ENCODE measurements around the gene NNMT.

NNMT gene

DNA sequence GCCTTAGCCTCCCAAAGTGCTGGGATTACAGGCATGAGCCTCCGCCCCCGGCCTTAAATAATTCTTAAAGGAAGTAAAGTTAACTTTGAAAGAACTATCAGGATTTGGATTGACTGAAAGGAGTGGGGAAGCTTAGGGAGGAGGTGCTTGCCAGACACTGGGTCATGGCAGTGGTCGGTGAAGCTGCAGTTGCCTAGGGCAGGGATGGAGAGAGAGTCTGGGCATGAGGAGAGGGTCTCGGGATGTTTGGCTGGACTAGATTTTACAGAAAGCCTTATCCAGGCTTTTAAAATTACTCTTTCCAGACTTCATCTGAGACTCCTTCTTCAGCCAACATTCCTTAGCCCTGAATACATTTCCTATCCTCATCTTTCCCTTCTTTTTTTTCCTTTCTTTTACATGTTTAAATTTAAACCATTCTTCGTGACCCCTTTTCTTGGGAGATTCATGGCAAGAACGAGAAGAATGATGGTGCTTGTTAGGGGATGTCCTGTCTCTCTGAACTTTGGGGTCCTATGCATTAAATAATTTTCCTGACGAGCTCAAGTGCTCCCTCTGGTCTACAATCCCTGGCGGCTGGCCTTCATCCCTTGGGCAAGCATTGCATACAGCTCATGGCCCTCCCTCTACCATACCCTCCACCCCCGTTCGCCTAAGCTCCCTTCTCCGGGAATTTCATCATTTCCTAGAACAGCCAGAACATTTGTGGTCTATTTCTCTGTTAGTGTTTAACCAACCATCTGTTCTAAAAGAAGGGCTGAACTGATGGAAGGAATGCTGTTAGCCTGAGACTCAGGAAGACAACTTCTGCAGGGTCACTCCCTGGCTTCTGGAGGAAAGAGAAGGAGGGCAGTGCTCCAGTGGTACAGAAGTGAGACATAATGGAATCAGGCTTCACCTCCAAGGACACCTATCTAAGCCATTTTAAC is at the start of gene NNMT:
NNMT (plus strand) TSS at position 724 of the 929 bp plus-strand sequence; CDS start at position 882, 158 bp downstream.
- DNase-seq (ENCODE audit: low read depth in 2 of 2), result no peak

DNA sequence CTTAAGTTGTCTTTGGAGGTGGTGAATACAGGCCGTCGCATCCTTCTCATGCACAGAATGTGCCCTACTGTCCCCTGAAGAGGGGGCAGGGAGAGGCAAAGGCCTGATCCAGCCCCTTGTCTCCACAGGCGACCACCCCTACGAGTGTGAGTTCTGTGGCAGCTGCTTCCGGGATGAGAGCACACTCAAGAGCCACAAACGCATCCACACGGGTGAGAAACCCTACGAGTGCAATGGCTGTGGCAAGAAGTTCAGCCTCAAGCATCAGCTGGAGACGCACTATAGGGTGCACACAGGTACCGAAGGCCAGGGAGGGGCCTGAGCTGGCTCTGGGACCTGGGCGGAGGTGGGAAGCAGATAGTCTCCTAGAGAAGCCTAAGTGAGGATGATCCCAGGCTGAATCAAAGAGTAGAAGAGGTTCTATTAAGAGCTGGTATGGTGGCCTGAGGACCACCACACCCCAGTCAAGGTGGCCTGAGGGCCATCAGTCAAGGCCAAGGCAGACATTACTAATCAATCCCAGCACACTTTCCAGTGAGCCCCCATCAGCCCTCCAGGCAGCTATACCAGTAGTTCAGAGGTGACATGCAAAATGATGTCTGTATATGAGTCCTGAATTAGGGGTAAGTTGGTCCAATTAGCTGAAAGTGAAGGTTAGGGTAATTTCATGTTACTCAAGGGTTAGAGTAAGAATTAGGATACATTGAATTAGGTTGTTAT is 49.0 kb upstream of the NNMT start:
- DNase-seq (ENCODE audit: low read depth in 2 of 2), result no peak

DNA sequence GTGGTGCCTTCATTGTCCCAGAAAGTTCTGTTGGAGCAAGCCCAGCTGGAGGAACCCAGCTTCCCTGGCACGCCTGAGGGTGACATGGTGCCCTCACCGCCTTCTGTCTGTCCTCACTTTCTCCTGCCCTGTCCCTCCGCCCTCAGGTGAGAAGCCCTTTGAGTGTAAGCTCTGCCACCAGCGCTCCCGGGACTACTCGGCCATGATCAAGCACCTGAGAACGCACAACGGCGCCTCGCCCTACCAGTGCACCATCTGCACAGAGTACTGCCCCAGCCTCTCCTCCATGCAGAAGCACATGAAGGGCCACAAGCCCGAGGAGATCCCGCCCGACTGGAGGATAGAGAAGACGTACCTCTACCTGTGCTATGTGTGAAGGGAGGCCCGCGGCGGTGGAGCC is 46.0 kb upstream of the NNMT start:
- DNase-seq (ENCODE audit: low read depth in 2 of 2), result no peak

DNA sequence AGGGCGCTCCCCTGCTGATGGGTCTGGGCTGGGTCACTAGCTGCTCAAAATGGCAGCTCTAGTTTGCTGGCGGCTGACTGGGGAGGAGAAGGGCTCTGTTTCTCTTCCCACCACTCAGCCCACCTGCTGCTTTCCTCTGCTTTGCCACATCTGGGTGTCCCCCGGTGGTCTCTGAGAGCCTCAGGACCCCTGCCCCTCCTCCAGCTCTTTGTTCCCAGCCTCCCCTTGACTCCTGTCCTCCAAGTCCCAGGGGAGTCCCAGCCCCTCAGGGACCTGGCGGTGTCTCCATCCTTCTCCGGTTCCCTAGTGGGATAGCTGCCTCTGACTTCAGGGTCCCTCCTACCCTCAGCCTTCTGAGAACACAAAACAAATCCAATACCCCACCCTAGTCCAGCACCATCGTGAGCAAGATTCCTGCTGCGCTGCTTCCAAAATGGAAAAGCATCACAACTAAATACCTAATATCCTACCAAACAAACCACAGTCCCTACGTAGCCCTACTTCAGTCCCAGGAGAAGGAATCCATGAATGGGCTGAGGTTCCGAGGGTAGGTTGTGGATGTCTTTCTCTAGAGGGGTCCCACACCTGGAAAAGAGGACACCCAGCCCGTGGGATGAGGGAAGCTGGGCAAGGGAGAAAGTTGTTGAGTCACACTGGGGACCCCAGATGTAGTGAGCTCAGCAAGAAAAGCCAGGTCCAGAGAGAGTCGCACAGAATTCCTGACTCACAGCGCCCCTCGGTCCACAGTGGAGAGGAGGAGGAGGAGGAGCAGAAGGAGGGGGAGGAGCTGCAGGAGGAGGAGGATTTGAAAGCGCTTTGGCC is 45.0 kb upstream of the NNMT start:
- no peak for DNase-seq (ENCODE audit: low read depth in 2 of 2)

DNA sequence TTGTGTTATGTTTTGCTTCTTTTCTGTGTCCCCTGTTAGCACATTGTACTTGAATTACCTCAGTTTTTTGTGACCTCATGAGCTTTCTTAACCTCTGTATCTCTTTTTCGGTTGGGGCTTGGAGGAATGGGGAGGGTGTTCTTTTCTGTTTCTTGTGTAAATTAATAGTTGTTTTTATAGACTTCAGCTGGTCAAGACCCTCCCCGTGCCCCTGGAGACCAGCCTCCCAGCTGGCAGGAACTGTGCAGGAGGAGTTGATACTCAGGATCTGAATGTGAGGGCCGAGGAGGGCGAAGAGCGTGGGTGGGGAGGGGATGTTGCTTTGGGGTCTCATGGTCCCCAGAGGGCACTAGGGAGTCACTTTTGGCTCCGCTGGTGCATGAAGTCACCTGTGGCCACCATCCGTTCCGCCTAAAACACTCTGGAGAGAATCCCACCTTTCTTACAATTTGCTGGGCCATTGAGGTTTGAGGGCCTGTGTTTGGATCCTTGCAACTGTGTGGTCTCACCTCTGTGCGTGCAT is 44.3 kb upstream of the NNMT start:
- DNase-seq (ENCODE audit: low read depth in 2 of 2), result no peak

DNA sequence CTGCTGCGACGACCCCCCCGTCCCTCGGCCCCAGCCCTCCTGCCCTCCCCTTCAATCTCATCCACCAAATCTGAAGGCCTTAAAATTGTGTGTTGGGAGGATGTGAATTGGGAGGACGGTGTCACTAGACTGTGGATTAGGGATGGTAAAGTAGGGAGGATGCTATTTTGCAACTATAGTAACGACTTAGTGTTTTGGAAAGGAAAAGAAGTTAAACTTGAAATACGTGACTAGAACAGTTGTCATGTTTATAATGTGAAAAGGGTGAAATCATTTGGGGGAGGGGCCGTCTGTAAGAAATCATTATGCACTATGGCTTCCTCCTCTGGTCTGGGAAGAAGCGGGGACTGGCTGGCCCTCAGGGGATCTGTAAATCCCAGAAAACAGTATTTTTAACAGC is 43.4 kb upstream of the NNMT start:
- no peak for DNase-seq (ENCODE audit: low read depth in 2 of 2)

DNA sequence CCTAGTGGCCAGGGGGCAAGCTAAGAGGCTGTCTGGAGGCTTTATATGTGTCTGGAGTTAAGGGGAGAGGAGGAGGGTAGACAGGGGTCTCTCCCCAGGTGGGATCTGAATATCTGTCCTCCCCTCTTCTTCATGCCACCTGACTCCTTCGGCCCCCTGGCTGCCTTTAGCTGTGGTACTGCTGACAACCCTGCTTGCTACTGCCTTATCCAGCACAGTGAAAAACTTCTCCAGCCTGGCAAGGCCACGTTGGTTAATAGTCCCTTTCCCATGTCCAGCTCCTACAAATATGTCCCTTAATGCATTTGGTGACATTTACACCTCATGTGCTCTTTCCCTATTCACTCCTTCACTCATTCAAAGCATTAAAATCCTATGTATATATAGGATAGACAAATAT is 42.4 kb upstream of the NNMT start:
- DNase-seq (ENCODE audit: low read depth in 2 of 2), result no peak

DNA sequence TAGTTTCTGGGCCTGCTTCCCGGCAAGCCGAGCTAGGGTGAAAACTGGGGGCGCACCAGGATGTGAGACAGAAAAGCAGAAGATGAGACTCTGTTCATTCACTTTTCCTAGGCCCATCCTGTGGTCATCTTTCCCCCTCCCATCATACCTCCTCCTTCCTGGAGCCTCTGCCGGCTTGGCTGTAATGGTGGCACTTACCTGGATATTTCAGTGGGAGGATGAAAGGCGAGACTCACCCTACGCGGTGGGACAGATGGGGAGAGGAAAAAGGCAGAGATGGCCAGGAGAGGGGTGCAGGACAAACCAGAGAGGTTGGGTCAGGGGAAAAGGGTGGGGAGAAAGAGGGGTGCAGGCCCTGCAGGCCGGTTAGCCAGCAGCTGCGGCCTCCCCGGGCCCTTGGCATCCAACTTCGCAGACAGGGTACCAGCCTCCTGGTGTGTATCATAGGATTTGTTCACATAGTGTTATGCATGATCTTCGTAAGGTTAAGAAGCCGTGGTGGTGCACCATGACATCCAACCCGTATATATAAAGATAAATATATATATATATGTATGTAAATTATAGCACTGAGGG is 41.5 kb upstream of the NNMT start:
- DNase-seq (ENCODE audit: low read depth in 2 of 2), result no peak

DNA sequence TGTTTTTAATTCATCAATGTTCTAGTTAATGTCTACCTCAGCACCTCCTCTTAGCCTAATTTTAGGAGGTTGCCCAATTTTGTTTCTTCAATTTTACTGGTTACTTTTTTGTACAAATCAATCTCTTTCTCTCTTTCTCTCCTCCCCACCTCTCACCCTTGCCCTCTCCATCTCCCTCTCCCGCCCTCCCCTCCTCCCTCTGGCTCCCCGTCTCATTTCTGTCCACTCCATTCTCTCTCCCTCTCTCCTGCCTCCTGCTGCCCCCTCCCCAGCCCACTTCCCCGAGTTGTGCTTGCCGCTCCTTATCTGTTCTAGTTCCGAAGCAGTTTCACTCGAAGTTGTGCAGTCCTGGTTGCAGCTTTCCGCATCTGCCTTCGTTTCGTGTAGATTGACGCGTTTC is 40.9 kb upstream of the NNMT start:
- DNase-seq (ENCODE audit: low read depth in 2 of 2), result no peak

DNA sequence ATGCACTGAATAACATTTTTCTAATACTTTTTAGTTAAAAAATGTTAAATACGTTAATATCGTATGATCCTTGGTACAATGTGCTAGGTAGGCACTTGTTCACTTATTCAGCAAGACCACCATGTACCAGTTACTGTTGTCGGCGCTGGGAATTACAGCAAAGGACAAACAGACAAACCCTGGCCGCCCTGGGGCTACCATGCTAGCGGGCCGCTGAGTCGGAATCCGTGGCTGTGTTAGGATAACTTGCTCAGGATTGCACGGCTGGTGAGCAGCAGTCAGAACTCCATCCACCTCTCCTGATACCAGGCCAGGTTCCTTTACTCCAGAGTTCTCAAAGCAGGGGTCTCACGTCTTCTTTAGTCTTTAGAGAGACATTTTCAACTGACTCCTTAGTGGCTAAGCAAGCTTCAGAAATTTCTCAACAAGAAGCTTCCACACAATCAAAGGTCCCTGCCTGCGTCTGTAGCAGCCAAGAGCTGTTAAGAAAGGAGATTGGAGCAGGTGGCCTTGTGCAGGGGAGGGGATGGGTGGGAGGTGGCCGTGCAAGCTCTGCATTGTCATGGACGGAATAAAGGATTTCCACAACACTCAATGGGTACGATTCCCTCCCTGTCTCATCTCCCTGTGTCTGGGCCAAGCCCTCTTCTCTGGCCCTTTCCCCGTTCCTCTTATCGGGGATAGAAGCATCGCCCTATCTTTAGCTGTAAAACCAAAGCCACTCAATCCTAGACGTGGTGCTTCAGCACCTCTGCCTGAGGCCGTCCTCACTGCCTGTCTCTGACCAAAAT is 39.8 kb upstream of the NNMT start:
- no peak for DNase-seq (ENCODE audit: low read depth in 2 of 2)

DNA sequence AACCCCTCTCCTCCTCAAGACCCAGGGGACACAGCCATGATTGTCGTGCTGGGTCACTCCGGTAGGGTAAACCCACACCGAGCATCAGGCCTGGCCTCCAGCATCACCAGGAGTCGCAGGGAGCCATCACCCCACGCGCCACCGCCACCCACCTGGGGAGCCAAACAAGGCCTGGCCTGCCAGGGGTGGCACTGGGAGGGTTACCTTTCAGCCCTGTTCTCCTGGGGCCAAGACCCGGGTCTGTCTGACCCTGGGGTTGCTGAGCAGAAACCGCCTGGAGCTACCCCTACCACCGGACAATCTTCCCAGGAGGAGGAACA is 39.3 kb upstream of the NNMT start:
- no peak for DNase-seq (ENCODE audit: low read depth in 2 of 2)

DNA sequence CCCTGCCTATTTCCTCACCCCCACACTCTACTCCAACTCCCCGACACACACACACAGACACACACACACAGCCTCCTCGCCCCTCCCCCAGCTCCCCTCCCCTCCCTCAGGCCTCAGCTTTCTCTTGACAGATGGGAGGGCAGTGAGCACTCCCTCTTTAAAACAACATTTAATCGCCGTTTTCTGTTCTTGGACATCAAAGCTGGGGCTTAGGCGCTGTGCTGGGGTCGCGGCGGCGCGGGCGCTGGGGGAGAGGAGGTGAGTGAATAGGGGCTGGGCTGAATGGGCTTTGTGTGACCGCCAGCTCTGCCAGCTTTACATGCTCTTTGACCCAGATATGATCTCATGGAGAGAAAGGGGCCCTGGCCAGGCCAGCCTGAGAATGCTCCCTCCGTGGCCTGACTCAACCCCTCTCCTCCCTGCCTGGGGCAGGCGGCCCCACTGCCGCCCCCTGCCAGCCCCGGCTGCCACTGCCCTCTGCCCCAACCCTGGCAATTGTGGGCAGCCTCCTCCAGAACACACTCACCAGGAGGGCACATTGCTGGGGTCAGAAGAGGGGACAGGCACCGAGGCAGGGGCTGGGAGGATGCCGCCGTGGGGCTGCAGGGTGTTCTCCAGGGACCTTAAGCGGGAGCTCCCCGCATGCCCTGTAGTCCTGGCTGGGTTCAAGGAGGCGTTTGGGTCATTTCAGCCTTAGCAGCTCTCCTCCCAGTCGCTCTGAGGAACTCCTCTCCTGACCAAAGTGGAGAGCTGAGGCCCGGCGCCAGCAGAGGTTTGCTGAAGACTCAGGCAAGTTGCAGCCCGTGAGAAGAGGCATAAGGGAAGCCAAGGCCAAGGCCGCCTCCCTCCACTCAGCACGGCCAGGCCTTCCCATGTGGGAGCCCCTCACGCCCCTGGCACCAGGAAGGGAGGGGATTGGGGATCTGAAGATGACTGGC is 38.3 kb upstream of the NNMT start:
- DNase-seq (ENCODE audit: low read depth in 2 of 2), result no peak

DNA sequence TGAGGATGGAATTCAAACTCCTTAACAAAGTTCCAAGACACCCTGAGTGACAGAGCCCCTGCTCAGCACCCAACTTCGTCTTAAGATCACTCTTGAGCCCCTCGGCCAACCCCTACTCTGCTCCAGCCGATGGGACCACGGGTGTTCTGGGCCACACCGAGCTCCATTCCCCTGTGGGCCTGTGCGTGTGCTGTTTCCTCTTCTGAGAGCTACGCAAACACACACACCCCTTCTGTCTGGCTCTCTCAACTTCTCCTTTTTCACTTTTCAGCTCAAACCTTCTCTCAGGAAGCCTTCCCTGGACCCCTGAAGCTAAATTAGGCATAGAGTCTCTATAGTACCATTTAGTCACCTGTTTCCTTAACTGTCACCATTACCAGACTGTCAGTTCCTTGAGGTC is 37.5 kb upstream of the NNMT start:
- DNase-seq (ENCODE audit: low read depth in 2 of 2), result no peak

DNA sequence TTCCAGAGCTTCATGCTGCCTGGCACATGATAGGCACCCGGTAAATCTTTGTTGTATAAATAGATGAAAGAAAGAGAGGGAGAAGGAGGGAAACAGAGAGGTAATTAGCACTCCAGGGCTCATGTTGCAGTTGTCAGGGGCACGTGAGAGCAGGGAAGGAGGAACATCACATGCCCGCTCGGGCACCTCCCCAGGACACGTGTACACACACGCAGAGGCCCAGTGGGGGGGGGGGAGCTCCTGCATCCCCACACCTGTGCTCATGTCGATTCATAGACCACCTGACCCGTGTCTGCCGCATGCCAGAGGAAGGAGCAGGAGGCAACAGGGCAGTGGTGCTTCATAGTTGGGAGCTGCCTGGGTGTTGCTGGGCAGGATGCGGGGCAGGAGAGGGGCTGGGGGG is 37.1 kb upstream of the NNMT start:
- DNase-seq (ENCODE audit: low read depth in 2 of 2), result no peak

DNA sequence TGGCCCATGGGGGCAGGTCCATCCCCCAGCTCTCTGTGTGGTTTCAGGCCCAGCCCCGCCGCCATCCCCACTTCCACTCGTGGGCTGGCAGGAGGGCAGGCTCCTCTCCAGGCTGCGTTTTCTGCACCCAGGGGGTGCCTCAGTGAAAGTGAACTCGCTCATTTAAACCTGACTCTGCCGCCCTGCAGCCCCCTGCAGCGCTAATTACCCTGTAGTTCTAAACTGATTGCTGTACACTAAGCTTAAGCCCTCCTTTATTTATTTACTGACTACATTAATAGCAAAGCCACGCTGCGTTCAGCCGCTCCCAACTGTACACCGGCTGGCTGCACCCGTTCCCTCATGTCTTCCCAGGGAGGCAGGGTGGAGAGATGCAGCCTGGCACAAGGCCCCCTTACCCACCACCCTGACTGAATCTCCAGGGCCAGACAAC is 36.6 kb upstream of the NNMT start:
- no peak for DNase-seq (ENCODE audit: low read depth in 2 of 2)

DNA sequence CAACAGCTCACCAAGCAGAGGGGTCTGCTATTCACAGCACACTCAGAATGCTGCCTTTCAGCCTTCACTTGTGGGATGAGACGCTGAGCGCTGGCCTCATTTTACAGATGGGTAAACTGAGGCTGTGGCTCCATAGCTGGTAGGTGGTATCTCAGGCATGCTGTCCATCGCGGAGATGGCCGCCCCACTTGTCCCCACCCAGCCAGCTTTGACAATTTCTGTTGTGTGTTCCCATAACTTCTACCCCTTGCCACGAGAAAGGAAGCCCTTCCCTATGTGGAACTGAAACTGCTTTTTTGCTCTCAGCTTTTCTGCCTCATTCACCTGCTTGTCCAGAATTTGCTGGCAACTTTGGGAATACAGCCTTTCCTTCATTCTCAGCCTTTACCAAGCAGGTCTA is 36.1 kb upstream of the NNMT start:
- DNase-seq (ENCODE audit: low read depth in 2 of 2), result no peak

DNA sequence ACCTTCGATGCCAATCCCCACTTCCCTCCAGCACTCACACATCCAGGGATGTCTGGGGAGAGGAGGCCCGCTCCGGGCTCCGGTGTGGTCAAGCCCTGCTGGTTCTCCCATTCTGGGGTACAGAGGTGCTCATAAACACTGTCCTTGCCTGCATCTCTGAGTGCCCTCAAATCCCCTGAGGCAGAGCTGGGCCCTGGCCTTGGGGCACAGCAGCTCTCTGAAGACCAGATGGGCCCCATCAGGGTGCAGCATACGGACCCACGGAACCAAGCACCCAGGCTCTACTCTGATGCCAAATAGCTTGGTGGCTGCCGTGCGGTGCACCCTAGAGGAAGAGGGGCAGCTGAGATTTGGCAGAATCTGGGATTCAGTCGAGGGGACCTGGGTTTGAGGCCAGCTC is 35.7 kb upstream of the NNMT start:
- DNase-seq (ENCODE audit: low read depth in 2 of 2), result no peak

DNA sequence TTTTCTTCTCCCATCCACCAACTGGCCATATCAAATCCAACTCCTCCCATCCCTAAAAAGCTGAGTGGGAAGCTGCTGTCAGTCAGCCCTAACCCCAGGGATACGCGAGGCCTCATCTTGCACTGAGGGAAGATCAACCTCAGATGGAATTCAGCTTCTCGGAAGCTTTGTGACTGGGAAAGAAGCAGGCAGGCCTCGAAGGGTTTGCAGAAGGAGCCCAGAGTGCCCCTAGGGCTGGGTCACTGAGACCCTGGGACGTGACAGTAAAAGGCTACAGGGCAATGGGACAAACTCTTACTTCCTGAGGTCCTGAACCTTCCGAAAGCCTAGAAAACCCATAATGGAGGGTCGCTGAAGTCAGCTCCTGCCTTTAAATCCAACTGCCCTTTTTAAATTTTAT is 34.4 kb upstream of the NNMT start:
- no peak for DNase-seq (ENCODE audit: low read depth in 2 of 2)

DNA sequence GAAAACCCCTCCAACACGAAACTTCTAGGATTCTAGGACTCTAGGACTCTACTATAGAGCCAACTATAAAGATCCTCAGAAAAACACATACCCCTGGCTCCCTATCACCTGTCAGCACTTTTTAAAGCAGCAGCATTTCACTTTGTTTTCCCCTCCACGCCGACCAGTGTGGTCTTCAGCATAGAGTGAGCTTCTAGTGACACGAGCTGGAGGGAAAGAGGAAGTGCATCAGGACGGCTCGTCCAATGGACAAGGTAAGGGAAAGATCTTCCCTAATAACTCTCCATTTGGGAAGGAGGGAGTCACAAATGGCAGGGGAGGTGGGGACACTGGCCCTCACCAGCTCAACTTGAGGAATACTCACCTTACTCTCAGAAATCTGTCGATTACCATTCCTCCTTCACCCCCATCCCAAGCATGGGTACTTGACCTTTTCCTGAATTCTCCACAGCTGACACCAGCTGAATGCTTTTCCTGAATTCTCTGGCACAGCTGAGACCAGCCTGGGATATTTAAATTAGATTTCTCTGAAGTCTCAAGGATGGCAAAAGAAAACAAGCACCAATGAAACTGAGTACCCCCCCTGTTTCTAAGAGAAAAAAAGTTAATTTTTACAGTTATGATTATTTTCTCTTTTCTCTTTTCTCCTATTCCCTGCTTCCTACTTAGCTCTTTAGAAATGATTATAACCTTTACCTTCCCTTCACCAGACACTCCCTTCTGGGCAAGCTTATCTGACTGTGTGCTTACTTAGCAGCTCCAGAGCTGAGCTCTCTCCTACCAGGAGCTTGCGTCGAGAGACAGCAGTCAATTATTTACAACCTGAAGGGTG is 33.3 kb upstream of the NNMT start:
- DNase-seq (ENCODE audit: low read depth in 2 of 2), result no peak
